ENCODE results near the gene KCTD2.
"Not testable (repeated sequence)": the region's sequence is repeated elsewhere in the genome, so short reads cannot be mapped to it uniquely, and the experiment has no call there.

Gene KCTD2

DNA sequence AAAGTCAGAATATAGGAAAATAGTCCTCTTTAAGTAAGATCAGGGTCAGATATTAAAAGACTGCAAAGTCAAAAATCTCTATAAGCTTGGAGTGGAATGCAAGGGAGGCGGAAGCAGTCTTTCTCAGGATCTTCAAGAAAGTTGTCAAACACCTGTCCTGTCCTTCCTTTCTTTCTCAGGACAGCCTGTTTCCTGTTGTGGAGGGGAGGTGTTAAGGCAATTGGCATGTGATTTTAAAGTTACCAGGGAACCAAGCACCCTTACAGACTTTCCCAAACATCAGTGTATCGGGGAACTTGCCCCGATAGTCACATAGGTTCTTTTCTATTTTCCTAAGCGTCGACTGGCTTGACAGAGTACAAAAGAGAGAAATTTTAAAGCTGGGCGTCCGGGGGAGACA lies 2.3 kb upstream of the KCTD2 start:
- no peak overlapping the region for H3K4me3 ChIP-seq (ENCODE audit: control insufficient read depth, low read depth, low read length)
- no peak for DNase-seq (ENCODE audit: low read depth)
- TF ChIP-seq, protein P1, sequence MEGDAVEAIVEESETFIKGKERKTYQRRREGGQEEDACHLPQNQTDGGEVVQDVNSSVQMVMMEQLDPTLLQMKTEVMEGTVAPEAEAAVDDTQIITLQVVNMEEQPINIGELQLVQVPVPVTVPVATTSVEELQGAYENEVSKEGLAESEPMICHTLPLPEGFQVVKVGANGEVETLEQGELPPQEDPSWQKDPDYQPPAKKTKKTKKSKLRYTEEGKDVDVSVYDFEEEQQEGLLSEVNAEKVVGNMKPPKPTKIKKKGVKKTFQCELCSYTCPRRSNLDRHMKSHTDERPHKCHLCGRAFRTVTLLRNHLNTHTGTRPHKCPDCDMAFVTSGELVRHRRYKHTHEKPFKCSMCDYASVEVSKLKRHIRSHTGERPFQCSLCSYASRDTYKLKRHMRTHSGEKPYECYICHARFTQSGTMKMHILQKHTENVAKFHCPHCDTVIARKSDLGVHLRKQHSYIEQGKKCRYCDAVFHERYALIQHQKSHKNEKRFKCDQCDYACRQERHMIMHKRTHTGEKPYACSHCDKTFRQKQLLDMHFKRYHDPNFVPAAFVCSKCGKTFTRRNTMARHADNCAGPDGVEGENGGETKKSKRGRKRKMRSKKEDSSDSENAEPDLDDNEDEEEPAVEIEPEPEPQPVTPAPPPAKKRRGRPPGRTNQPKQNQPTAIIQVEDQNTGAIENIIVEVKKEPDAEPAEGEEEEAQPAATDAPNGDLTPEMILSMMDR (IDR thresholded peaks at IDR 0.05; ENCODE audit: control insufficient read depth, insufficient read depth, low read depth, low read length, missing control alignments), result no peak

DNA sequence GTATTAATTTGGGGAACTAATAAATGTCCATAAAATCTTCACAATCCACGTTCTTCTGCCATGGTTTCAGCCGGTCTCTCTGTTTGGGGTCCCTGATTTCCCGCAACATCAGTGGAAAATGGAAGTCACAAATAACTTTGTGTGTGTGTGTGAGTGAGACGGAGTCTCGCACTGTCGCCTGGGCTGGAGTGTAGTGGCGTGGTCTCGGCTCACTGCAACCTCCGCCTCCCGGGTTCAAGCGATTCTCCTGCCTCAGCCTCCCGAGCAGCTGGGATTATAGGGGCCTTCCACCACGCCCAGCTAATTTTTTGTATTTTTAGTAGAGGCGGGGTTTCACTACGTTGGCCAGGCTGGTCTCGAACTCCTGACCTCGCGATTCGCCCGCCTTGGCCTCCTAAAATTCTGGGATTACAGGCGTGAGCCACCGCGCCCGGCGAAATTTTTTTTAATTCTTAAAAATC lies 1.0 kb upstream of the KCTD2 start:
- peak overlapping the region; percentile 64 for H3K4me3 ChIP-seq (ENCODE audit: control insufficient read depth, low read depth, low read length)
- DNase-seq (ENCODE audit: low read depth), result not testable (repeated sequence)

DNA sequence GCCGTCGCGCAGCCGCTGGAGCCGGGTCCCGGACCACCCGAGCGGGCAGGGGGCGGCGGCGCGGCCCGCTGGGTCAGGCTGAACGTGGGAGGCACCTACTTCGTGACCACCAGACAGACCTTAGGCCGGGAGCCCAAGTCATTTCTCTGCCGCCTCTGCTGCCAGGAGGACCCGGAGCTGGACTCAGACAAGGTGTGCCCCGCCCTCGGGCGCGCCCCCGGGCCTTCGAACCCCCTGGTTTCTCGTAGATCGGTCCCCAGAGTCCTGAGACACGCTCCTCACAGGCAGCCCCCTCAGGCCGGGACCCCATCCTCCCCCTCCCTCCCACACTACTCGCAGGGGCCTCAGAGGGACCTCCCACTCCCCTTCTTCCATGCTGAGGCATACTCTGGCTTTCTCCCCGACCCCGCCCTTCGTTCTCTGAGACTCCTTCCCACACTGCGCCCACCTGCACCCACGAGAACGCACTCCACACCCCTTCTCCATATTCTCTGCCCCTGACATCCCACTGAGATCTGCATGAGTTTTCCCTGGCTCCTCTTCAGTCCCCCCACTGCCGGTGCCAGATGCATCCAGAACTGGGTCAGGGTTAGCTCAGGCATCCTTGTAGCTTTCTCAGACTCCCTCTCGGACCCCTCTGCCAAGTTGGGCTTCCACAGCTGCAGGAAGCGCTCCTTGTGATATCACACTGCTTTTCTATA lies 523 bp downstream of the KCTD2 start:
- no peak for DNase-seq (ENCODE audit: low read depth)
- TF ChIP-seq, protein P1 (IDR thresholded peaks at IDR 0.05; ENCODE audit: control insufficient read depth, insufficient read depth, low read depth, low read length, missing control alignments), result no peak
- peak overlapping the region; percentile 64 for H3K4me3 ChIP-seq (ENCODE audit: control insufficient read depth, low read depth, low read length)

DNA sequence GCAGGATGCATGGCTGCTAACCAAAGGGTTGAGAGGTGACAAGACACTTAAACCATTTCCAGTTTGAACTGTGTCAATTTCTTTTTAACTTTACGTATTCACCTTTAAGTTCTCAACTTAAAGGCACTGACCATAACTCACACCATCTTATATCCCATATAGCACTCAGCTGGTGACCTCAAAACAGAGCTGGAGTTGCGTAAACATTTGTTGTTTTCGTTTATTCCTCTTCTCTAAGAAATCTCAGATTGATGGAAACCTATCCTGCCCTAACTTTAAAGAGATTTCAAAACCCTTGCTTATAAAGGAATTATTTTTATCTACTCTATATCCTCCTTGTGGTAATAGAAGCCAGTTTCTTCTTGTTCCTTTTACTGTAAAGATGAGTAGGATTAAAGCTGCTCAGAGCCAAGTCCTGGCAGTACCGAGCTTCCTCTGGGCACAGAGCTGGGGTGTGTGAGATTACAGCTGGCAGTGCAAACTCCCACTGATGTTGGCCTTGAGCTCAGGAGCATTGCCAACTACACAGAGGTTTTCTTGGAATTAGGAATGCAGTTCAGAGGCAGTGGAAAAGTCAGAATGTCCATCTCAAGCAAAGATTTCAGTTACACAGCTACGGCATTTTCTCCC lies 1.3 kb downstream of the KCTD2 start:
- TF ChIP-seq, protein P1 (IDR thresholded peaks at IDR 0.05; ENCODE audit: control insufficient read depth, insufficient read depth, low read depth, low read length, missing control alignments), result no peak
- no peak for DNase-seq (ENCODE audit: low read depth)
- peak overlapping the region; percentile 64 for H3K4me3 ChIP-seq (ENCODE audit: control insufficient read depth, low read depth, low read length)

DNA sequence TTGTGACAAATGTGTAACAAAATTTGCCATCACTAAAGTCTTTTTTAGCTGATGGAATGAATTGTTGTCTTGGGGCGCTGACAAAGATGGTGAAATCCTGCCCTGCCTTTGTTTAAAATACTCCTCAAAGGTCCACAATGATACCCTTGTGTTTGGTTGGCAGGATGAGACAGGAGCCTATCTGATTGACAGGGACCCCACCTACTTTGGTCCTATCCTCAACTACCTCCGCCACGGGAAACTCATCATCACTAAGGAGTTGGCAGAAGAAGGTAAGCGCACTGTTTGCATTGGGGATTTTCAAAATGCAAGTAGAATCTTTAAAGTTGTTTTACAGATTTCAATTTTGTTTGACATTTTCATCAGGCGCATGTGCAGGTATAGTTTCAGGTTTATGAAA lies 2.0 kb downstream of the KCTD2 start:
- TF ChIP-seq, protein P1 (IDR thresholded peaks at IDR 0.05; ENCODE audit: control insufficient read depth, insufficient read depth, low read depth, low read length, missing control alignments), result no peak
- DNase-seq (ENCODE audit: low read depth), result no peak
- H3K4me3 ChIP-seq (ENCODE audit: control insufficient read depth, low read depth, low read length), result no peak overlapping the region; the same call in 1 of the 2 replicates

DNA sequence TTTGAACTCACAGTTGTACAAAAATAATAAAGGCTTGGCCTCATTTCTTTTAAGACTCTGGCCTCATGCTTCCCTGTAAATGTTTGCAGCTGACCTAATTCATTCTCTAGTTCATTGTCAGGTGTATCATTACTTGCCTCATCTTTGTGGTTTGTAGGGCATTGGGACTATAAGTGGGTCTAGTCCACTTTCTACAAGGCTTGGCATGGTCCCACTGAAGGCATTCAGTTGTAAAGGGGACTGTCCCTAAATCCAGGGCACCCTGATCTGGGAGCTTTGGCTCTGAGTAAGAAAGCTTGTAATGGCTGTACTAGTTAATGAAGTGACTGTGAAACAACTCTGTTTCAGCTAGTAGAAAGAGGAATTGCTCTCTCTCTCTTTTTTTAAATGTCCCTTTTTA lies 2.7 kb downstream of the KCTD2 start:
- DNase-seq (ENCODE audit: low read depth), result no peak
- H3K4me3 ChIP-seq (ENCODE audit: control insufficient read depth, low read depth, low read length), result no peak overlapping the region
- TF ChIP-seq, protein P1 (IDR thresholded peaks at IDR 0.05; ENCODE audit: control insufficient read depth, insufficient read depth, low read depth, low read length, missing control alignments), result no peak

DNA sequence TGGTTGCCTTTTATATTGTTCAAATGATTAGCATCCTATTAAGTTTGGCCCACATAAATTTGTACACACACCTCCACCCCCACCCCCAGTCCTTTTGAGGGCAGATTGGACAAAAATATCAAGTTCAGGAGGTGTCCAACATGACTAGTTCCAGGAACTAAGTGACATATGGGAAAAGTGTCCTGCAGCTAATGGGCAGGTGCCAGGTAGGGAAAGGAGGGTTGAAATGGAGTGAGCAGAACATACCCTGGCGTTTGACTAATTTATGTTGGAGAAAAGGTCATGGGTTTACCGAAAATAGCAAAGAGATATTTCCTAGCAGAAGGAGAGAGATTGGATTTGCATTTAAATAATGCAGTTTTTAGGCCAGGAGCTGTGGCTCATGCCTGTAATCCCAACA lies 4.9 kb downstream of the KCTD2 start:
- no peak overlapping the region for H3K4me3 ChIP-seq (ENCODE audit: control insufficient read depth, low read depth, low read length)
- DNase-seq (ENCODE audit: low read depth), result no peak
- TF ChIP-seq, protein P1 (IDR thresholded peaks at IDR 0.05; ENCODE audit: control insufficient read depth, insufficient read depth, low read depth, low read length, missing control alignments), result no peak
